GM12878 (cell line): Measurements from ENCODE around the gene SLC1A2.

Experiments used
- BACH1 ChIP-seq: fragments of 450-650 bp; IDR thresholded peaks from 2 replicates; pipeline ENCODE4 v1.6.1; 2017; ENCODE audit warnings: mild to moderate bottlenecking, borderline replicate concordance
- CEBPB ChIP-seq, 2 experiments: fragments of 150-350 bp in 1 of 2; IDR thresholded peaks; 2 replicates each; pipeline ENCODE4 v1.6.1; 2012 to 2014; ENCODE audit warnings: low read depth in 2 of 2, low read length in 2 of 2, borderline replicate concordance in 1 of 2, inconsistent platforms in 1 of 2
- FOXM1 ChIP-seq: IDR thresholded peaks from 2 replicates; pipeline ENCODE4 v1.6.1; 2012; ENCODE audit warnings: low read depth, mild to moderate bottlenecking, inconsistent platforms, low read length, moderate library complexity
- JUND ChIP-seq: IDR thresholded peaks from 2 replicates; pipeline ENCODE4 v1.6.1; 2012; ENCODE audit warnings: low read depth, mild to moderate bottlenecking, low read length, improper control_type of control experiment, moderate library complexity
- POLR2A ChIP-seq: IDR thresholded peaks from 2 replicates; pipeline ENCODE4 v1.6.1; 2011; ENCODE audit warnings: low read depth, mild to moderate bottlenecking, low read length
- RFX5 ChIP-seq: IDR thresholded peaks from 2 replicates; pipeline ENCODE4 v1.6.1; 2011; ENCODE audit warnings: low read depth, low read length, improper control_type of control experiment
- TF ChIP-seq, protein P1 (sequence below), 3 experiments: IDR thresholded peaks in 2 of 3; conservative IDR thresholded peaks in 1 of 3; 2 replicates each; pipeline ENCODE4 v1.5.1; 2011; ENCODE audit warnings: low read depth in 3 of 3, low read length in 3 of 3, mild to moderate bottlenecking in 3 of 3, control low read depth in 2 of 3, moderate library complexity in 2 of 3, inconsistent platforms in 1 of 3, mixed read lengths in 1 of 3; ENCODE audit not compliant: control insufficient read depth in 2 of 3, insufficient read depth in 1 of 3; ENCODE audit errors: extremely low read depth in 1 of 3
- TF ChIP-seq, protein P2 (sequence below): fragments of 450-650 bp; IDR thresholded peaks from 2 replicates; pipeline ENCODE4 v1.6.1; 2016; ENCODE audit warnings: mild to moderate bottlenecking, moderate library complexity, borderline replicate concordance
- TF ChIP-seq, protein P3 (sequence below): fragments of 450-650 bp; IDR thresholded peaks from 2 replicates; pipeline ENCODE4 v1.6.1; 2014; ENCODE audit warnings: mild to moderate bottlenecking

DNA sequence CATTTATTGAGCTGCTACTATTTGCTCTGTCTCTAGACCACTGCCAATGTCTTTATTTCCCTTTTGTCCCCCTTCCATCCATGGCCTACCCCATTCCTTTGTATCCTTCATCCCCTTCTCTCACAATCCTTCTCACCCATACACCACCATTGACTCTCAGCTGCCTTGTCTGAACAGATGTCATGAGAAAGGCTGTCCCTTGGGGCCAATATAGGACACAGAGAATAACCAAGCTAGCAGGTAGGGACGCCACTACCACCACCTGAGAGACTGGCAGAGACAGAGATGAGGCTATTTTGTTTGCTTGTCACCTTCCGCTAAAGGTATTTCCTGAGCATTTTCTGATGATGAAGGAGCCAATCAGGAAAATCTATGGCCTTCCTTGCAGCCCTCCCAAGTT is 141.5 kb downstream of the SLC1A2 start:
- TF ChIP-seq, protein P1, sequence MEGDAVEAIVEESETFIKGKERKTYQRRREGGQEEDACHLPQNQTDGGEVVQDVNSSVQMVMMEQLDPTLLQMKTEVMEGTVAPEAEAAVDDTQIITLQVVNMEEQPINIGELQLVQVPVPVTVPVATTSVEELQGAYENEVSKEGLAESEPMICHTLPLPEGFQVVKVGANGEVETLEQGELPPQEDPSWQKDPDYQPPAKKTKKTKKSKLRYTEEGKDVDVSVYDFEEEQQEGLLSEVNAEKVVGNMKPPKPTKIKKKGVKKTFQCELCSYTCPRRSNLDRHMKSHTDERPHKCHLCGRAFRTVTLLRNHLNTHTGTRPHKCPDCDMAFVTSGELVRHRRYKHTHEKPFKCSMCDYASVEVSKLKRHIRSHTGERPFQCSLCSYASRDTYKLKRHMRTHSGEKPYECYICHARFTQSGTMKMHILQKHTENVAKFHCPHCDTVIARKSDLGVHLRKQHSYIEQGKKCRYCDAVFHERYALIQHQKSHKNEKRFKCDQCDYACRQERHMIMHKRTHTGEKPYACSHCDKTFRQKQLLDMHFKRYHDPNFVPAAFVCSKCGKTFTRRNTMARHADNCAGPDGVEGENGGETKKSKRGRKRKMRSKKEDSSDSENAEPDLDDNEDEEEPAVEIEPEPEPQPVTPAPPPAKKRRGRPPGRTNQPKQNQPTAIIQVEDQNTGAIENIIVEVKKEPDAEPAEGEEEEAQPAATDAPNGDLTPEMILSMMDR (IDR thresholded peaks at IDR 0.05 in 2 of 3, conservative IDR thresholded peaks at IDR 0.05 in 1 of 3; ENCODE audit: control insufficient read depth in 2 of 3, extremely low read depth in 1 of 3, insufficient read depth in 1 of 3, low read depth in 3 of 3, low read length in 3 of 3): no peak
- no peak for TF ChIP-seq FOXM1
- no peak for TF ChIP-seq POLR2A
- TF ChIP-seq RFX5: no peak
- no peak for TF ChIP-seq JUND
- TF ChIP-seq BACH1: no peak
- no peak for TF ChIP-seq CEBPB (IDR thresholded peaks at IDR 0.05; ENCODE audit: borderline replicate concordance in 1 of 2, low read depth in 2 of 2, low read length in 2 of 2)
- TF ChIP-seq, protein P2, sequence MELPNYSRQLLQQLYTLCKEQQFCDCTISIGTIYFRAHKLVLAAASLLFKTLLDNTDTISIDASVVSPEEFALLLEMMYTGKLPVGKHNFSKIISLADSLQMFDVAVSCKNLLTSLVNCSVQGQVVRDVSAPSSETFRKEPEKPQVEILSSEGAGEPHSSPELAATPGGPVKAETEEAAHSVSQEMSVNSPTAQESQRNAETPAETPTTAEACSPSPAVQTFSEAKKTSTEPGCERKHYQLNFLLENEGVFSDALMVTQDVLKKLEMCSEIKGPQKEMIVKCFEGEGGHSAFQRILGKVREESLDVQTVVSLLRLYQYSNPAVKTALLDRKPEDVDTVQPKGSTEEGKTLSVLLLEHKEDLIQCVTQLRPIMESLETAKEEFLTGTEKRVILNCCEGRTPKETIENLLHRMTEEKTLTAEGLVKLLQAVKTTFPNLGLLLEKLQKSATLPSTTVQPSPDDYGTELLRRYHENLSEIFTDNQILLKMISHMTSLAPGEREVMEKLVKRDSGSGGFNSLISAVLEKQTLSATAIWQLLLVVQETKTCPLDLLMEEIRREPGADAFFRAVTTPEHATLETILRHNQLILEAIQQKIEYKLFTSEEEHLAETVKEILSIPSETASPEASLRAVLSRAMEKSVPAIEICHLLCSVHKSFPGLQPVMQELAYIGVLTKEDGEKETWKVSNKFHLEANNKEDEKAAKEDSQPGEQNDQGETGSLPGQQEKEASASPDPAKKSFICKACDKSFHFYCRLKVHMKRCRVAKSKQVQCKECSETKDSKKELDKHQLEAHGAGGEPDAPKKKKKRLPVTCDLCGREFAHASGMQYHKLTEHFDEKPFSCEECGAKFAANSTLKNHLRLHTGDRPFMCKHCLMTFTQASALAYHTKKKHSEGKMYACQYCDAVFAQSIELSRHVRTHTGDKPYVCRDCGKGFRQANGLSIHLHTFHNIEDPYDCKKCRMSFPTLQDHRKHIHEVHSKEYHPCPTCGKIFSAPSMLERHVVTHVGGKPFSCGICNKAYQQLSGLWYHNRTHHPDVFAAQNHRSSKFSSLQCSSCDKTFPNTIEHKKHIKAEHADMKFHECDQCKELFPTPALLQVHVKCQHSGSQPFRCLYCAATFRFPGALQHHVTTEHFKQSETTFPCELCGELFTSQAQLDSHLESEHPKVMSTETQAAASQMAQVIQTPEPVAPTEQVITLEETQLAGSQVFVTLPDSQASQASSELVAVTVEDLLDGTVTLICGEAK: no peak
- TF ChIP-seq, protein P3, sequence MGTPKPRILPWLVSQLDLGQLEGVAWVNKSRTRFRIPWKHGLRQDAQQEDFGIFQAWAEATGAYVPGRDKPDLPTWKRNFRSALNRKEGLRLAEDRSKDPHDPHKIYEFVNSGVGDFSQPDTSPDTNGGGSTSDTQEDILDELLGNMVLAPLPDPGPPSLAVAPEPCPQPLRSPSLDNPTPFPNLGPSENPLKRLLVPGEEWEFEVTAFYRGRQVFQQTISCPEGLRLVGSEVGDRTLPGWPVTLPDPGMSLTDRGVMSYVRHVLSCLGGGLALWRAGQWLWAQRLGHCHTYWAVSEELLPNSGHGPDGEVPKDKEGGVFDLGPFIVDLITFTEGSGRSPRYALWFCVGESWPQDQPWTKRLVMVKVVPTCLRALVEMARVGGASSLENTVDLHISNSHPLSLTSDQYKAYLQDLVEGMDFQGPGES: no peak
